Activated CD4-positive, alpha-beta T cell treated with anti-CD3 and anti-CD28 coated beads for 24 hours (primary cell): Measurements from ENCODE around the gene CSF3R.
"Not testable (repeated sequence)": the region's sequence is repeated elsewhere in the genome, so short reads cannot be mapped to it uniquely, and the experiment has no call there.

Experiments
- DNase-seq, 2 donors: peaks; one replicate each; pipeline ENCODE4 v3.0.0-alpha.2; 2020; ENCODE audit warnings: low read depth in 2 of 2

The CSF3R gene

DNA sequence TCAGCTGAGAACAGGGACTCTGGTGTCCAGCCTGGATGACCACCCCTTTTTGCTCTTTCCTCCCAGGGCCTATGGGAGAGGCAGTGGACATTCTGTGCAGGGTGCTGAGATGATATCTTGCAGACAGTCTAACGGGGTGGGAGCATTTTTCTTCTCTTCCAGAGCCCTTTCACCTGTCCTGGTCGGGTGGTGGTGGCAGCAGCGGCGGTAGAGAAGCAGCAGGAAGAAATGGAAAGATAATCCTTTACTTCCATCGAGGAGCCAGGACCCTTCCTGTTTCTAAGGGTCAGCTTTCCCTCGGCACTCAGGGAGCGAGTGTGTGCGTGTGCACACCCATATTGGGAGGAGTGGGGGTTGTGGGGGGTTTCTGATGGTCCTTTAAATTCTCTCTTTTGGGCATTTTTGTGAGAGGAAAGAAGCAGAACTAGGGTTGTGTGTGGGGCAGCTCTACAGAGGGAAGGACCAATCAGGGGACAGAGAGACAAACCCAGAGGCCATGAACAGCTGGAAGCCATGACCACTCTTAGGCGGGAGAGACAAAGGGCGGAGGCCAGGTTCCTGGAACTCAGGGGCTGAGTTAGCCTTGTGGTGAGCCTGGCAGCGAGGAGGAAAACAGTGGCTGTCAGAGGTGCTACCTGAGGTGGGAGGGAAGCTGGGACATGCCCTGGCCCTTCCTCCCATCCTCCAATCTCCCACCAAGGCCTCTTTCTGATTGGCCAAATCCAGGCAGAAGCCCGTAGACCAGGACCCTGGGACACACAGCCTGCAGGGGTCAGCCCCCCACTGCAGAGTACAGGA lies 31.2 kb upstream of the CSF3R start:
- DNase-seq: no peak

DNA sequence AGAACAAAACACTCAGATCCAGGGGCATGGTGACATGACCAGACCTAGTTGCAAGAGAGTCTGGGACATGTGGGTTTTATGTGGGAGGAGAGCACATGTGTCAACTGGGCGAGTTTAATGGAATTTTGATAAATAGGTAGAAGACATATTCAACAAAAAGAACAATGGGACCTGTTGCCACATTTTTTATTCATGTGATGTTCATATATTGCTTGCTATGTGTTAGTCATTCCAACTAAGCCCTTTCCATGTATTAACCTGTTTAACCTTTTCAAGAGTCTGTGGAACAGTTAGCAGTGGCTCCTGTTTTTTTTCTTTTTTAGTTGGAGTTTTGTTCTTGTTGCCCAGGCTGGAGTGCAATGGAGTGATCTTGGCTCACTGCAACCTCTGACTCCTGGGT lies 30.1 kb upstream of the CSF3R start:
- no peak for DNase-seq

DNA sequence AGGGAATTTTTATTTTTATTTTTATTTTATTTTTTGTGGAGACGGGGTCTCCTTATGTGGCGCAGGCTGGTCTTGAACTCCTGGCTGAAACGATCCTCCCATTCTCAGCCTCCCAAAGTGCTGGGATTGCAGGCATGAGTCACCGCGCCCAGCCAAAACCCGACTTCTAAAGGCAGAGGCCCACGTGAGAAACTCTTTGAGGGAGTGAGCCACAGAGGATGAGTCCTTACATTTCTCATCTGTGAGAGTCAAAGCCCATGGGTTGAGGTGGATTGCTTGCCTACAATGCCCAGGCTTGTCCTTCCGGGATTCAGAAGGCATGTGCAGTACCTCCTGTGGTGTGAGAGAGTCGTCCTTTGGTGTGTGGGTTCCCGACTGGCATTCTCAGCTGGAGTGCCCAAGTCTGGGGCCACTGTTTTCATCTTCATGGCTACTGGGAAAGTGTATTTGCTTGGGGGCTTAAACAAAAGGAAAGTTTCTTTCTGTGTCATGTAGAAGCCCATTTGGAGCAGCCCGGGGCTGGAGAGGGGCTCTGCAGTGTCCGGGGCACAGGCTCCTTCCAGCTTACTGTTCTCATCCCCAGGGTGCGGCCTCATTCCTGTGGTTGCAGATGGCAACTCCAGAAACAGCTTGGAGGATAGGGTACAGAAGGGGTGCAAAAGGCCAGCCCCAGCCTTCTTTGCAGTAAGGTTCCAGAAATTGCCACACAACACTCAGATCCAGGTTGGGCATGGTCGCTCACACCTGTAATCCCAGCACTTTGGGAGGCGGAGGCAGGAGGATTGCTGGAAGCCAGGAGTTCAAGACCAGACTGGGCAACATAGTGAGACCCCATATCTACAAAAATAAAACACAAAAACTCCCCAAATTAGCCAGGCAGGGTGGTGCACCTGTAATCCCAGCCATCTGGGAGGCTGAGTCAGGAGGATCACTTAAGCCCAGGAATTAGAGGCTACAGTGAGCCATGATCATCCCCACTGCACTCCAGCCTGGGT lies 29.4 kb upstream of the CSF3R start:
- no peak for DNase-seq

GRCh38 chr1:36511220-36511619 lies 28.5 kb upstream of the CSF3R start:
- DNase-seq: not testable (repeated sequence)

GRCh38 chr1:36510418-36510817 lies 27.7 kb upstream of the CSF3R start:
- DNase-seq: no peak

- no peak for DNase-seq
Observed at GRCh38 chr1:36508257-36508656, 25.5 kb upstream of the CSF3R start.

GRCh38 chr1:36506276-36506920 lies 23.7 kb upstream of the CSF3R start:
- no peak for DNase-seq

DNA sequence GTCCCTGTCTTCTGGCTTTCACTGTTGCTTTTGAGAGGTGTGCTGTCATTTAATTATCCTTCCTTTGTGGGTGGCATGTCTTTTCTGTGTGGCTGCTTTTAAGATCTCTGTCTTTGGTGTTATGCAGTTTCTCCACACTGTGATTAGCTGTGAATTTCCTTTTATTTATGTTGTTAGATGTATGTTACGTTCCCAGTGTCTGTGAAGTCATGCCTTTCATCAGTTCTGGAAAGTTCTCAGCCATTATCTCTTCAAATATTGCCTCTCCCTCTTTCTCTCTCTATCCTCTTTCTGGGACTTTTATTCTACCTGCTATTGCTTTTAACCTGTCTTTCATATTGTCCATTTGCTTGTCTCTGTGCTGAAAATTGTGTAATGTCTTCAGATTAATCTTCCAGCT lies 21.0 kb upstream of the CSF3R start:
- no peak for DNase-seq

GRCh38 chr1:36503159-36503558 lies 20.4 kb upstream of the CSF3R start:
- DNase-seq: no peak

DNA sequence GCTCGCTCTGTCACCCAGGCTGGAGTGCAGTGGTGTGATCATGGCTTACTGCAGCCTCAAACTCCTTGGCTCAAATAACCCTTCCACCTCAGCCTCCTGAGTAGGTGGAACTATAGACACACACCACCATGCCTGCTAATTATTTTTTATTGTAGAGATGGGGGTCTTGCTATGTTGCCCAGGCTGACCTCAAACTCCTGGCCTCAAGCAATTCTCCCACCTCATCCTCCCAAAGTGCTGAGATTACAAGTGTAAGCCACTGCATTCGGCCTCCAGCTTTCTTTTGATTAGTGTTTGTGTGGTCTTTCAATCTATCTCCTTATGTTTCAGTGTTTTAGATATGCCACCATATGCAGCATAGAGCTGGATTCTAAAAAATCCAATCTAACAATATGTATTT lies 19.9 kb upstream of the CSF3R start:
- DNase-seq: no peak

DNA sequence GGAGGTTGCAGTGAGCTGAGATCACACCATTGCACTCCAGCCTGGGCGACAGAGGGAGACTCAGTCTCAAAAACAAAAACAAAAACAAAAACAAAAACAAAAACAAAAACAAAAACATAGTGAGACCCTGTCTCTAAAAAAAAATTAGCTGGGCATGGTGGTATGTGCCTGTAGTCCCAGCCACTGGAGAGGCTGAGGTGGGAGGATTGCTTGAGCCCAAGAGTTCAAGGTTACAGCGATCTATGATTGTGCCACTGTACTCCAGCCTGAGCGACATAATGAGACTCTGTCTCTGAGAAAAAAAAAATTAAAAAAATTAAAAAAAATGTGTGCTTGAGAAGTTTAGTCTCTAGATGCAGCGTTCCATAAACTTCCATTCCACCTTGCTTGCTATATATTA lies 19.2 kb upstream of the CSF3R start:
- DNase-seq: not testable (repeated sequence)

DNA sequence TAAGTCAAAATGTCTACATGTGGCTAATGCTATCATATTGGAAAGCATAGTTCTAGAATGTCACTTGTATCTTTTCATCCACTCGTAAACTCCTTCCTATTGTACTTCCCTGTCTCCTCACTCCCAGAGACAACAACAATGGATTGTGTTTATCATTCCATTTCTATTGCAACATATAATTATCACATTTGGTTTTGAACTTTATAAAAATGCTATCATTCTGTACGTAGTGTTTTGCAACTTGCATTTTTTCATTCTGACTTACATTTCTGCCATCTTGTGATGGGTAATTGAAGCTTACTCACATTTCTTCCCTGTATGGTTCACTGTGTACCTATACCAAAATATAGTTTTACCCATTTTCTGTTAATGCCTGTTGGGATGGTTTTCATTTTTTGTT lies 14.5 kb upstream of the CSF3R start:
- DNase-seq: no peak

GRCh38 chr1:36494971-36495370 lies 12.3 kb upstream of the CSF3R start:
- no peak for DNase-seq

DNA sequence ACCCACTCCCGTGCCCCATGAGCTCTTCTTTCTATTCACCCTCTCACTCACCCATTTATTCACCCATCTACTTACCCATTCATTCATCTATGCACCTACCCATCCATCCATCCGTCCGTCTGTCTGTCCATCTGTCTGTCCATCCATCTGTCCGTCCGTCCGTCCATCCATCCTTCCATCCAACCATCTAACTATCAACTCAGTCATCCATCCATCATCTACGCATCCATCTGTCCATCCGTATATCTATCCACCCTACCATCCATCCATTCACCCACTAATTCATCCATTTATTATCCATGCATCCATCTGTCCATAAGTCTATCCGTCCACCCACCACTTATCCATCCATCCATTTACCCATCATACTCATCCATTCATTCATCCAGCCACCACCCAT lies 10.8 kb upstream of the CSF3R start:
- DNase-seq: no peak

- no peak for DNase-seq
Observed at GRCh38 chr1:36492491-36492890, 9.8 kb upstream of the CSF3R start.

DNA sequence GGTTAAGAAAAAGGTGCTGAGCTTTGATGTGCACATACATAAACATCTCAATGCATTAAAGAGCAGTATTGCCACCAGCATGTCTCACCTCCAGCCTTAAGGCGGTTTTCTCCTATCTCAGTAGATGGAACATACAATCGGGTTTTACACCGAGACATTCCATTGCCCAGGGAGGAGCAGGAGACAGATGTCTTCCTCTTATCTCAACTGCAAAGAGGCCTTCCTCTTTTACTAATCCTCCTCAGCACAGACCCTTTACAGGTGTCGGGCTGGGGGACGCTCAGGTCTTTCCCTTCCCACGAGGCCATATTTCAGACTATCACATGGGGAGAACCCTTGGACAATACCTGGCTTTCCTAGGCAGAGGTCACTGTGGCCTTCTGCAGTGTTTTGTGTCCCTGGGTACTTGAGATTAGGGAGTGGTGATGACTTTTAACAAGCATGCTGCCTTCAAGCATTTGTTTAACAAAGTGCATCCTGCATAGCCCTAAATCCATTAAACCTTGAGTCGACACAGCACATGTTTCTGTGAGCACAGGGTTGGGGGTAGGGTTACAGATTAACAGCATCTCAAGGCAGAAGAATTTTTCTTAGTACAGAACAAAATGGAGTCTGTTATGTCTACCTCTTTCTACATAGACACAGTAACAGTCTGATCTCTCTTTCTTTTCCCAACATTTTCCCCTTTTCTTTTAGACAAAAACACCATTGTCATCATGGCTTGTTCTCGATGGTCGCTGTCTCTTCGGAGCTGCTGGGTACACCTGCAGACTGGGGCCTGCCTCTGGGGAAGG lies 6.7 kb upstream of the CSF3R start:
- DNase-seq: not testable (repeated sequence)

- DNase-seq: no peak
Observed at GRCh38 chr1:36487906-36488305, 5.2 kb upstream of the CSF3R start.

GRCh38 chr1:36487336-36487725 lies 4.6 kb upstream of the CSF3R start:
- not testable (repeated sequence) for DNase-seq

- no peak for DNase-seq
Observed at GRCh38 chr1:36486439-36487335, 4.0 kb upstream of the CSF3R start.

GRCh38 chr1:36486093-36486438 lies 3.4 kb upstream of the CSF3R start:
- DNase-seq: no peak

DNA sequence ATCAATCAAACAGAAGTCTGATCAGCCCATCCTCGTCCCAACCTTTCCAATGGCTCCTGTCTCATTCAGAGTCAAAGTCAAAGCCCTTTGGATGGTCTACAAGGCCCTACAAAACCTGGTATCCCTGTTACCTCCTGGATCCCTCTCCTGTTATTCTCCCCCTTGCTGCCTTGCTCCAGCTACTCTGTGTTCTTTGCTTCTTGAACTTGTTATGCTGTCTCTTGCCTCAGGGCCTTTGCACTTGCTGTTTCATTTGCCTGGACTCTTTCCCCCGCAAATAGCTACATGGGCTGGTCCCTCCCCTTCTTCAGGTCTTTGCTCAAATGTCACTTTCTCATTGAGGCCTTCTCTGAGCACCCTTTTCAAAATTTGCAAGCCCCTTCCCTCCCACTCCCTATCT lies 1.4 kb upstream of the CSF3R start:
- no peak for DNase-seq
